Measurements from ENCODE around the gene GOLGA6C.
"Not testable (repeated sequence)": the region's sequence is repeated elsewhere in the genome, so short reads cannot be mapped to it uniquely, and the experiment has no call there.

GOLGA6C gene

DNA sequence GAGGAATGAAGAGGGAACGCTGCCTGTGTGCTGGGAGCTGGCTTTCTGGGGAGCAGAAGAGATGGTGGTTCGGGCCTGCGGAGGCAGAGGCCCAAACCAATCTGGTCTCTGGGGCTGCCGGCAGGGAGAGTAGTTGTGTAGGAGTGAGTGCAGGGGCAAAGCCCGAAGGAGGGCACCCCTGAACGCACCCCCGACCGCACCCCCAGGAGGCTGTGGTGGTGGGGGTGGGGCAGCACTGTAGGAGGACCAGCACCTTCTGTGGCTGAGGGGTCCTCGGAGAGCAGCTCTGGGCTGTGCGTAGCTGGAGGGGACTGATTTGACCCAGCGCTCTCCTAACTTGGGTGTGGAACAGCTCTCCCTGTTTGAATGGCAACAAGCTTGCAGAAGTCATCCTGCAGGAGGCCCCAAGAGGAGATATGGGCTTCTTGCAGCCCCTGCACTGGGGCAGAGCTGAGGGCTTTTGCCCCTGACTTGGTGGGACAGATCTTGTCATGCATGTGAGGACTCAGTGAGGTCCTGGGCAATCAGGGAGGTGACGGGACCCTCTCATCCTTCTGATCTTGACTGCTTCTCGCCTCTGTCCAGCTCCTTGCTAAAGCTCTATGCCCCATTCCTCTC, 30.4 kb upstream of the GOLGA6C start:
- no peak for DNase-seq

DNA sequence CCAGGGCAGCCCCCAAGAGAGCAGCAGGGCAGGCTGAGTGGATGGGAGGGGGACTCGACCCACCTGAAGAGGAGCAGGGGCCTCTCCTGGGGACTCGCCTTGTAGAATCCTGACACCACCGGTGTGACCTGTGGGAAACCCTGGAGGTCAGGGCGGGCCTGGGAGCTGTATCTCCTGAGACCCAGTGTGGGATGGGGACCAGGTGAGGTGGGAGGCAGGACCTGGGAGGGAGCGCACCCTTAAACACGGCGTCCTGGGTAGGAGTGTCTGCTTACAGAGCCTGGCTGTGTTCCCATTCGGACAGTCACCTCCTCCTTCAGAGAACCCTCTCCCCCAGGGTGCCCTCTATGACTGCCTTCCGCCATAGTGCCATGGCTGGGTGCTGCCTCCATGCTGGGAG, 29.3 kb upstream of the GOLGA6C start:
- DNase-seq: no peak

DNA sequence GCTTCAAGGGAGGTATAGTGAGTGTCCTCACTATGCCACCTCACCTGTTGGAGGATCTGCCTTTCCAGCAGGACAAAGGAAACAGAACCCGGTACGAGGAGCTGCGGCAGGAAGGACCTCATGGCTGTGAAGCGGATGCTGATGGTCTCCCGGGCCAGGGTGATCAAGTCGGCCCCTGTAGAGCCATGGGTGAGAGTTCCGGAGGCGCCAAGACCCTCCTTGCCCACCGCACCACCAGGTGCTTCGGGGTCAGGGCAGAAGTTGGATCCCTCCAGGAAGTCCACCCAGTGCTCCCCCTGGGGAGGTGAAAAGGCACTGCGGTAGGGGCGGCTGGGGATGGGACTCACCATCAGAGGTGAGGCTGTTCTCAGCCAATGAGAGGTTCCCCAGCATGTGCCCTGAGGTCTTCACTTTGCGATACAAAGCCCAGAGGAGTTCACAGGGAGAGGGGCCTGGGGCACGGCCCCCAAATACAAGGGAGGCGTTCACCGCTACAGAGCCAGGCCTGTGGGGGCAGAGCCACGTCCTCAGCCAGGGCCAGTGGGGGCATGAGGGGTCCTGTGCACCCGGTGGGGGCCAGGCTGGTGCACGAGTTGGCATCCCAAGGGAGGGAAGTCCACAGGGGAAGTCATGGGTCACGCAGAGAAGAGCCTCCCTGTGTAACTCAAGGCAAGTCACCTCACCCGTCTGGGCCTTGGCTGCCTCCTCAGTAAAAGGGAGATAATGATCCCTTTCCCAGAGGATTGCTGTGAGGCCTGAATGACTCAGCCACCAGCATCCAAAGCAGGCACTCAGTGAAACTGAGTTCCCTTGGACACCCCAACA, 28.7 kb upstream of the GOLGA6C start:
- DNase-seq: no peak

DNA sequence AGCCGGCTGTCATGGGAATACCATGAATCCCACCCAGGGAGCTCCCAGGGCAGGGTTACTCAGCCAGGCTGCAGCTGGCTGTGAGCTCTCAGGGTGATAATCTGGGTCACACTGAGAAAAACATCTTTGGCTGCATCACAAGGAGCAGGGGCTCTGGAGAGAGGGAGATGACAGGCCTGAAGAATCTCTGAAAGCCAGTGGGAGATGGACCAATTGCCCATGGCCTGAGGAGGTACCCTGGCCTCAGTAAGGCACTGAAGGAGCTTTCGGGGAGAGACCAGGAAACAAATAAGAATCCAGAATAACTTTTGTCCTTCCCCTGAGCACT, 28.2 kb upstream of the GOLGA6C start:
- no peak for DNase-seq

DNA sequence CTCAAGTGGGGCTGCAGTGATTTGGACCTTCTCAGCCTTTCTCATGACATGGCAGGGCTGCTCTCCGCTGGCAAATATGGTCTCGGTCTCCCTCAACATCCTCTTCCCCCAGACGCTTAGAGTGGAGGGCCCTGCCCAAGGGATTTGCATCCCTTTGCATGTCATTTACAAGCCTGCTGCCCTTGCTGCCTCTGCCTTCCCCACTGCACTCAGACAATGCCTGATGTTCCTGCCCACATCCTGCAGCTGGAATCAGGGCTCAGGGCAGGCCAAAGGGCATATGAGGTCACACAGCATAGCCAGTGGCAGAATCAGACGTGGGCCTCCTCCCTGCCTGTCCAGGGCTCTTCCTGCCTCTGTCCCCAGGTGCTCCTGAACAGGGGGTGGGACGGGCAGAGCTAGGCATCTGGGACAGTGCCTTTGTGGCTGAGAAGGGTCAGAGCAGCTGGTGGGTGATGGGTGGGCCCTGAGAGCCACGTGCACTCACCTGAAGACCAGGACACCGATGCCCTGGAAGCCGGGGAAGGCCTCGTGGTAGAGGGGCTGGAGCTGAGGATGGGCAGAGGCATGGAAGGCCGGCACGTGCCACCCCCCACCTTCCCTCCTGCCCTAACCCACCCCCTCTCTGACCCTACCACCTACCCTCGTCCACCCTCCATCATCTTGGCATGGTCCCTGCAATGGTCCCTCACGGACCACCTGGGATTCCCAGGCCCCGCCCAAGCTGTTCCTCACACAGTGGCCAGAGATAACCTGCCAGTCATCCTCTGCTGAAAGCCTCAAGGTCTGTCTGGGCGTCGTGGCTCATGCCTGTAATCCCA, 27.4 kb upstream of the GOLGA6C start:
- DNase-seq: no peak

DNA sequence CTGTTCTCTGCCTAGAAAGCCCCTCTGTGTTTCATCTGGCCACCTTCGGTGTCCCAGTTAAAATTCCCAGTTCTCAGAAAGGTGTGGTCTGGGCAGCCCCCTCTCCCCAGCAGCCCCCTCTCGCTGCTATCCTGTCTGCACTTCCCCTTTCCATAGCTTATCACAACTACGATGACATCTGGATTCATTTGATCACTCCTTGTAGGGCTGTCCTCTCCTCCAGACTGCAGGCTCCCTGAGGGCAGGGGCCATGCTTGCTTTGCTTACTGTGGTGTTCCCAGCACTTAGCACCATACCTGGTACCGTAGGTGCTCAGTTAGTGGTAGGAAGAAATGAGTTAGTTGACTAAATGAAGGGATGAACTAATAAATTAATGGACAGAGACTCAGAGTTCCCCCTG, 26.3 kb upstream of the GOLGA6C start:
- no peak for DNase-seq

DNA sequence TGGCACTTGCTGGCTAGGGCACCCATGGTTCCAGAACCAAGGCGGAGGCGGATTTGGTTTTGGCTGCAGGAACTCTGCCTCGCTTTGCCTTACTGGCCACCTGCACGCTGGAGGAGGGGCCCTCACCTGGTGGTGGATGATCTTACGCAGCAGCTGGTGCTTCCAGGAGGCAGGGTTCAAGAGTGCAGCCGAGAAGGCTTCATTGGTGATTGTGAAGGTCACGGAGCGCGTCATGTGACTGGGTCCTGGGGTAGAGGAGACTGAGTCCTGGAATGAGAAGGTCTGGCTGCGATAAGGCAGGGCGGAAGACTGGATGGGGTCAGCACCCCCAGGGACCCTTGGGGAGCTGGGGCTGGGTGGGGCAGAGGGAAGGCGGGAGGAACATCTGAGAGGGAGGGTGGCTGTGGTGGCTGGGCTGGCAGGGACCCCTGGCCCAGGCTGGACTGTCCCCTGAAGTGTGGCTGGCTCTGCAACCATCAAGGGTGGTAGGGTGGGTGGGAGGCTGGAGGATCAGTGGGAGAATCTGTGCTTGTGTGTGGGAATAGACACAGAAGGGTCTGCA, 25.8 kb upstream of the GOLGA6C start:
- no peak for DNase-seq

DNA sequence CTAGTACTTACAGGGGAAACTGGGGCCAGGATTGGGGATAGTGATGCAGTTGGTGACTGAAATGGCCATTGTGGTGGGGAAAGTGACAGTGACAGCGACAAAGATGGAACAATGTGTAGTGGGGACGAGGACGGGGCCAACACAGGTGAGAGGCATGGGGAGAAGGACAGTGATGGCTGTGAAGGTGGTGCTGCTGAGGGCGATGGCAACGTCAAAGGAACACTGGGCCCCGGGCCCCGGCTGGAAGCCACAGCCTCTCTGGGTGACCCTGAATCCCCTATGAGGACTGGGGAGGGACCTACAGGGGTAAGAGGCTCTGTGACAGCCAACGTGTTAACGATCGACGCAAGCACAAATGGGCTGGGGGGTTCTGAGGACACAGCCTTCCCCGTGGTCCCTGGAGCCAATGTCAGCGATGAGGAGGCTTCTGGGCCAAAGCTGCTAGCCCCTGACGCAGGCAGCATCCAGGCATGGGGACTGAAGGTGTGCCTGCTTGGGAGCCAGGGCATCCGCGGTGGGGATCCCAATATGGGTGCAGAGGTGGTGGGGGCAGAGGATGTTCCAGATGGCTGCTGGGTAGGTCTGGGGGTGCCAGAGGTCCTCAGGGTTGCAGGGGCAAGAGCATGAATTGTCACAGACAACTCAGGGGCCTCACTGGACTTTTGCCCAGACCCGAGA, 25.2 kb upstream of the GOLGA6C start:
- DNase-seq: no peak

DNA sequence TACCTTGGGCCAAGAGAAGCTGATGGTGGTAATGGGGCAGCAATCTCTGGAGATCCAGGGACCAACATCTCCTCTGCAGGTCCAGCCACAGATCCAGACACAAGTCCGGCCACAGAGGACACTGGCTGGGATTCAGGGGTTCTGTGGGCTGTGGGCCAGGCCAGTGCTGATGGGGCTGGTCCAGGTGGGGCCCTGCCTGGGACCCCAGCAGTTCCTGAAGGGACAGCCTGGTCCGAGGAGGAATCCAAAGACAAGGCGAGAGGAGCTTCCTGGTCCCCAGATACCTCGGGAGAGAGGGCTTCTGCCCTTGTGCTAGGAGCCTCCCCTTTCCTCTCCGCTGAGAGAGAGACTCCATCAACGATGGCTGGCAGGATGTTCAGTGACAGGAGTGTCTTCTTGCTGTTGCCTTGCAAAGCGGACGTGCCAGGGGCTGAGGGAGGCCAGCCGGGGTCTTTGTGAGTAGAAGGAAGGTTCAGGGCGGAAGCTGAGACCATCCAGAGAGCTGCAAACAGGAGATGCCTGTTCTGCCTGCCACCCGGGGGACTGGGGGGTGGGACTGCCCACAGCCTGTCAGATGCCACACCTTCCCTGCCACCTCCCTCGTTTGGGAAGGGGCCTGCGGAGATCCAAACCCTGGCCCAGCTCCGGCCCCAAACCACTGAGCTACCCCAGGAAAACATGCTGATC, 24.5 kb upstream of the GOLGA6C start:
- DNase-seq: no peak

DNA sequence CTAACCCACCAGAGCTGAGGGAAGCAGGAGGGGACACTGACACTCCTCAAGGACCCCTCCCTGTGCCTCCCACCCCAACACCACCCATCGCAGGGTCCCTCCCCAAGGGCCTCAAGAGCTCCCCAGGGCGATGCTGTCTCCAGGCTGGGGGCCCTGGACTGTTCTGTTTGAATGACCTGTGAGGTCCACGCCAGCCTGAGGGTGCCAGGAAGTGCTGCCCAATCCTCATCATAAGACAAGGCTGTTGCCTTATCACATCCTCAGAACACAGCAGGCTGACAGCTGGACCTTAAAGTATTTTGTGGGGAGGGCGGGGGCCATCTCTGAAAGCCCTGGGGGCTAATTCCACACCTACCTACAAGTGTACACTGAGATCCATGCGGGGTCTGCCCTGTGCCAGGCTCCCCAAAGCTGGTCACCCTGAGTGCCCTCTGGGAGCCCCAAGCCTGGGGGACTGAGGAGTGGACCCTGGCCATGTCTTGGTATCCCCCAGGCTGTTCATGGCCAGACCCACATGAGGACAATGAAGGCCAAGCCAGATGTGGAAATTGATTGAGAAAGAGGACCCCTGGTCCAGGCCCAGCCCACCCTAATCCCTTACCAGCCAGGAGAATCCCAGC, 23.8 kb upstream of the GOLGA6C start:
- no peak for DNase-seq

DNA sequence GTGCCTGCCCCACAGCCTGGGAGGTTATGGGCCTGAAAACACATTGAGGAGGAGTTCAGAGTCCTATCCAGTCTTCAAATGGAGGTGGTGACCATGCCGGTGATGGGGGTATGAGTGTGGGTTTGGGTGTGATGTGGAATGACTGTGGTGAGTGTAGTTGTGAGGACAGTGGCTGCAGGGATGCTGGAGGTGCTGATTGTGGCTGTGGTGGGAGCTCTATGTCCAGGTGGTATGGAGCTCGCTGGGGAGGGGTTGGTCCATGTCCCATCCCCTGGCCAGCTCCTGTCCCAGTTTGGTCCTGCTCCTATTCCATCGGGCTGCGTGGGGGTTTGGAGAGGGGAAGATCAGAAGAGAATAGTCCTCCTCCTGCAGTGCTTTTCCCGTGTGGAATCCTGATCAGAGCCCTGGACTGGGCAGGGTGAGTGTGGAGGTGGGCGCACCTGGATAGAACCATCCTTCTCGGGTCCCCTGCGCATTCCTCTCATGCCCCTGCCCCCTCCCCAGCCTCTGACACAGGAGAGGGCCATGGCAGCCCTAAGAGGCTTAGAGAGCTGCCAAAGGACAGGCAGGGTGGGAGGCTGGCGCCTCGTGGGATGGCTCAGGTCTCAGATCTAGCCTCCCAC, 23.0 kb upstream of the GOLGA6C start:
- DNase-seq: no peak

DNA sequence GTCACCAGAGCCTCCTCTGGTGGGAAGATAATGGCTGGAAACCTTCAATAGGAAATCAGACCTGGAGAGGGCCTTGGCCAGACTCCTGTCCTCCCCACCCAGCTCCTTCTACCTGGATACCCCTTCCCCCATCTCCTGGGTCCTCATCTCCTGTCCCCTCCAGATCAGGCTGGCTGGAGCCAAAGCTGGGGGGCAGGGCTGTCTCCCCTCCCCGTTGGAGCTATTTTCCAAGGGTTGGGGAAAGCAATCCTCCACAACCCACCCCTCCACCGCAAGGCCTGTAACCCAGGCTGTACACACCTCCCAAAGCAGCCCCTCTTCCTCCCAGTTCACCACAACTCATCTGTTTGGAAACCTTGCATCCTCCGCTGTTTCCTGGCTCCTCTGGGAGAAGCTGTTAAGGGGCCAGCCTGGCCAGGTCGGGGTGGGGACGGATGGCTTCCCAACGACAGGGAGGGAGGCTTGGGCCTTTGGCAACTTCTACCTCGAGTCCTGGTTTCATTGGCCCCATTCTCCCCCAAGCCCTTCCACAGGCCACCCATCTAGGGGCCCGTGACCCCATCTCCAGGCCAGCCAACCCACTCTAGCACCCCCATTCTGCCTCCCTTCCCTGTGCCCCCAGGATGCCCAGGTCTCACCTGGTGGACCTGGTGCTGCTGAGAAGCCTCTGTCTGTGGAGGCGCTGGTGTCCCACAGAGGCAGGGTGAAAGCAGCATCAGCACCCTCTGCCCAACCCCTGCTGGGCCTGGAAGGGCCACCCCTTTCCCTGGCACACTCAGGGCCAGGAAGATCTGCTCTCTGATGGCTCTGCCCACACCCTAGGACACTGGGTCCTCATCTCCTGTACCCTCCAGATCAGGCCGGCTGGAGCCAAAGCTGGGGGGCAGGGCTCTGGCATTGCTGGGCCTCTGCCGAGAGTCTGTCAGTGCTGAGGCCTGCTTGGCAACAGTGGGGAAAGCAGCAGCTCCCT, 22.1 kb upstream of the GOLGA6C start:
- no peak for DNase-seq

DNA sequence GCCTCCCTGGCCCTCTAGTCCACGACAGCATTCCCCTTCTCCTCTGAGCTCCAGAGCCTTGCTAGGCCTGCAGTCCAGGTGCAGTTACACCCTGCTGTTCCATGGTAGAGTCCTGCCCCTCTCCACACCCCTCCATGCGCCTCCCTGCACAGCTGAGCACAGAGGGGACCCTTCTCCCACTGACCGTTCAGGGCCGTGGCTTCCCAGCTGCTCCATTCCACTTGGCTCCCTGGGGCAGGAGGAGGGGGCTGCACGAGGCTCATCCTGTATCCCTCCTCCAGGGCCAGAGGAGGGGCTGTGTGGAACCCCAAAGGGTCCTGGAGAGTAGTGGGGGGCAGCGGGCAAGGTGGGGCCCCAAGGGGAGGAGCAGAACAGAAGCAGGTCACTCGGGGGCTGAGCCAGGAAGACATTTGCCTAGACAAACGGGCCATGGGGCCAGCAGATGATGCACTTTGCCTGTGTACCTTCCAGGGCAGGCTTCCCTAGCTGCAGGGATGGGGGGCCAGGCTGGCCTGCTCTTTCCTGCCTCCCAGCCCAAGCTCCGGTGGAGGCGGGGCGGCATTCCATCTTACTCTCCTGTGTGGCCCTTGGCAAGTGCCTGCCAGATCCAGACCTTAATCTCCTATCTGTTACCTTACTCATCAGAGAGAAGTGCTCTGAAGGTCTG, 20.7 kb upstream of the GOLGA6C start:
- DNase-seq: no peak

DNA sequence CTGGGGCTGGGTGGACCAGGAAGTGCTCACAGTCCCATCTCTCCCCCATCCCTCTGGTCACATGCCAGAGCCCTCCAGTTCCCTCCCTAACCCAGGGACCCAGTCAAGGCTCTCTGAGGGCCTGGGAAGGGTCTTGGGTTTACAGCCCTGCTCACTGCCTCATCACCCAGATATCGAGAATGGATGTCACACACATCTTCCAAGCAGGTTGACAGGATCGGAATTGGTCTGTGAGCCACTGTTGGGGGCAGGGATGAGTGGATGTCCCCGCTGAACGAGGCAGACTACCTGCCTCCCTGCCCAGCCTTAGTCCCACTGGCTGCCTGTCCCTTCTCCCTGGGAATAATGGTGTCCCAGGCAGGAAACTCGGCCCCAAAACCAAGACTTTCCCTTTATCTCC, 20.0 kb upstream of the GOLGA6C start:
- no peak for DNase-seq

DNA sequence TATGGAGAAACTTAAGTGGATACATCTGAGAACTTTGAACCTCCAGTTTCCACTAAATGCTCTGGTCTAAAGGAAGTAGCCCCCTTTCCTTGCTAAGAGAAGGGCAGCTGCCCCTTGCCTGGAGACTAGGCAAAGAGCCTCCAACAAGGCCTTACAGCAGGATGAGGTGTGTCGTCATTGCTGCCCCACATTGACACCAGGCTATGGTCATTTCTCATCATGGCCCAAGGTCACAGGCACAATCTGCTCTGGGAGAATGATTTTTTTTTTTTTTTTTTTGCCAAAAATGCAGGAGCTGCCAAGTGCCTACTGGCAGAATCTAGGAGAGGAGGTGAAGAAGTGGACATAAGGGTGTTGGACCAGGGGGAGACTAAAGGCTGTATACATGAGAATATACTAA, 12.4 kb upstream of the GOLGA6C start:
- DNase-seq: not testable (repeated sequence)

DNA sequence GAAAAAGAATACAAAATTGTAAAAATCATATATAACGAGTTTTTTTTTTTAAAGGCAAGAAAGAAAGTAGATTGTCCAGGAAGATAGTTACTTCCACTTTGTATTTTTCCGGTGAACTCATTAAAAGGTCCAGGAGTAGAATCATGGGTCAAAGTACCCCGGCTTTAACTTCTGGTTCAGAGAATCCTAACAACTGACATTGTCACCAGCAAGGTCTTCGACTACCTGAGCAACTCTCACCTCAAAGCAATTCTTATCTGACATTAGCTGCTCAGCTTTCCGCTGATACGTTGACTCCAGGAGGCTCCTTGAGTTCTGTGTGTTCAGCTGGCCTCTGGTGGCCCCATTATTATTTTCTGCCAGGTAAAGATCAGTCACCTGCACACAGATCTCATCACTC, 9.1 kb upstream of the GOLGA6C start:
- peak; percentile 14 for DNase-seq

DNA sequence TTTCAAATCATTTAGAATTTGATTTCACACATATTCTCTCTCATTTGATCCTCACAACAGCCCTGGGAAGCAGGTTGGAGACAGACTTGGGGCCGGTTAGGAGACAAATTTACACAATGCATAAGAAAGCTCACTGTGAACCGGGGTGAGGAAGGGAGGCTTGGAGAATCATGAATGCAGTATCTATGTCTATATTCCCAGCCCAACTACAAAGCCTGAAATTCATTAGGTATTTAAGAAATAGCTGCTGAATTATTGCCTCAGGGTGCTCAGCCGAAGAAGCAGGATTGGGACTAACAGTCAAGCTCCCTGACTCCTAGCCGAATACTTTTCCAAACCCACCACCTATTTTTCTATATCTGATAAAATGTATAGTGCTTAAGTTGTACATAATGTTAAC, 8.4 kb upstream of the GOLGA6C start:
- no peak for DNase-seq

DNA sequence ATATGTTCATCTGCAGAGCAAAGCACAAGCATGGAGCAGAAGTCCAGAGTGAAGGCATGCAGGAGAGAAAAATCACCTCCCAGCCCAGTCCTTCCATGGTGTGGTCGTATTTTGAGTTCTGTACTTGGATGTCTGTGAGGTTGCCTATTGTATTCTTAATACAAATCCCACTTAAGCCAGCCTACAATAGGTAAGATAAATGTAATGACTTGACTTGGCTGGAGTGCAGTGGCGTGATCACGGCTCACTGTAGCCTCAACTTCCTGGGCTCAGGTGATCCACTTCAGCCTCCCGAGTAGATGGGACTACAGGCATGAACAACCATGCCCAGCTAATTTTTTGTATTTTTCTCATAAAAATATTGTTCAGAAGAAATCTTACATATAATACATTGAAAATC, 6.8 kb upstream of the GOLGA6C start:
- DNase-seq: not testable (repeated sequence)

DNA sequence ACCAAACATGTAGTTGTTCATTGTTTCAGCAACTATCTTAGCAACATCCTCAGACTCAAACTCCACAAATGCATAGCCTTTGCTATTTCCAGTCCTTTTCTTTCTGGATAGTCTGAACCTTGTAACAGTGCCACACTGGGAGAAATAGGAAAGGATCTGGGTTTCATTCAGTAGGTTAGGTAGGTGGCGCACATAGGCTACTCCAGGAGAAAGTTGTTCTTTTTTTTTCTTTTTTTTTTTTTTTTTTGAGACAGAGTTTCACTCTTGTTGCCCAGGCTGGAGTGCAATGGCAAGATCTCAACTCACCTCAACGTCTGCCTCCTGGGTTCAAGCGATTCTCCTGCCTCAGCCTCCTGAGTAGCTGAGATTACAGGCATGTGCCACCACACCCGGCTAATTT, 5.8 kb upstream of the GOLGA6C start:
- DNase-seq: not testable (repeated sequence)

Data from NCI-H1105 treated with DMSO at 0.1 percent for 48 hours (cell line).